NCI-H2107 treated with DMSO at 0.1 percent for 48 hours (cell line): Measurements from ENCODE around the gene IQSEC3.
"Not testable (repeated sequence)": the region's sequence is repeated elsewhere in the genome, so short reads cannot be mapped to it uniquely, and the experiment has no call there.

Experiments used
- DNase-seq: peaks from one replicate; lab custom pipeline; 2025; ENCODE audit not compliant: unreplicated experiment; lab: John Stamatoyannopoulos, UW

IQSEC3 gene

DNA sequence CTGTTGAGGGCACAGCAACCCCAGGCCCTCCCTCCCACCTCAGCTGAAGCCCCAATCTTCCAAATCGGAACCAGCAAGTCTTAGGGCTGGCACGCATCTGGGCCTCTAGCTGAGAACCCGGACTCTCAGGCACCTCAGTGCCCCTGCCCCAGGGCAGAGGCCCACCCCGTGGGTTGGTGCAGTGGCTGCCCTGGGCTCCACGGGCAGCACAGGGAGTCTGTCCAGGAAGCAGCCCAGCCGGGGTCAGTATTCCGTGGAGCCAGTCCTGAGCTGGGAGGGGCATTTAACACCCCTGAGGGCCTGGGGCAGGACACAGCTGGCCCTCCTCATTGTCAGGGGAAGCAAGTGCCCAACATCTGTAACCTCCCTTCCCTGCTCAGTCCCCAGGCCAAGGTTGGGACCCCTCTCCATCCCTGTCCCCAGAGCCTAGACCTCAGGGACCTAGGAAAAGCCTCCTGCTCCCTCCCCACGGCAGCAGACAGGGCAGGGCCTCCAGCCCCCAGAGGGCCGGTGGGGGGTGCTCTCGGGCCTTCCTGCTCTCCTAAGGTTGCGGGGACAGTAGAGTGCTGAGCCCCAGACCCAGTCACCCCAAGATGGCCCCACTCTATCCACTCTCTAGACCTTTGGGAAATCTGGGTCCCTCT is 110.9 kb downstream of the IQSEC3 start:
- no peak for DNase-seq

DNA sequence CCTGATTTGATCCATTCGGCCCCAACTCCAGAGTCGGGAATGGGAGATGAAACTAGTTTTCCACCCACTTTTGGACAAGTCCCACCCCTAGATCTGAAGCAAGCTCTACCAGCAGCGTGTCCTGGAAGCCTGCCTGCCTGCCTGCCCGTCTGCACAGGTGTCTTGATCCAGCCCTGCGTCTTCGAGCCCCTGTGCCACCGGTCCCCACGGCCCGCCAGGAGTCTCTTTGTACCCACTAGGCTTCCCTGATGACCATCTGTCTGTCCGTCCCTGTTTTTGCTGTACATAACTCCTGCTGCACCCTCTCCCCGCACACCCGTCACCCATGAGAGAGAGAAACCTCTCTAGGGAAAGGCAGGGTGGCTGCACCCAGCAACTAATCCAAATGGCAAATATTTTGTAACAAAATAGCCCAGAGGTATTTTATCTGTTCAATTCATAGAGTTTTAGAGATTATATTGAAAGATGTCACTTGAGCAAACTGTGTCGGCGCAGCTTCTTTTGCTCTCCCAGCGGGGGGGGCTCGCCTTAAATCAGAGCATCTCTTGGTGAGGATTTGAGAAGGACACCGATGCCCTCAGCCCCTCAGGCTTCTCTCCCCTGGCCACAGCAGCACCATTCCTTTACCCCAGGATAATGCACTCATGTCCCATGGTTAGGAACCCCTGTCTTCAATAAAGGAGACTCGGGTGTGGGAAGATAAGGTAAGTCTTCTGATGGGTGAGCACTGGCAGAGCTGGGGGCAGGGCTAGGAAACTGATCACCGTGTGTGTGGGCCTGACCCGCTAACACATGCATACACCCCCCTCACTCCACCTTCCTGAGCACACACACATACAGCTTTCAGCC is 111.6 kb downstream of the IQSEC3 start:
- no peak for DNase-seq

DNA sequence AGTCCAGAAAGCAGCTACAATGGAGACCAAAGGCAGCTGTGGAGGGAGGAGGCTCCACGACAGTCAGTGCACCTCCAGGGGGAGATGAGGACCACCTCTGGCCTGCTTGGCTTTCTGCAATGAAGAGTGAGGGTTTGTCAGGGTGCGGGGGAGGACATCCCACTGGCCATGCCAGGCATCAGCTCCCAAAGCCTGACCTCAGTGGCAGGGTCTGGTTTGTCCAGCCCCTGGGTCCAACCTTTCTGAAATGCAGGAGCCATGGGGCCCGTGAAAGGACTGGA is 112.2 kb downstream of the IQSEC3 start:
- no peak for DNase-seq

DNA sequence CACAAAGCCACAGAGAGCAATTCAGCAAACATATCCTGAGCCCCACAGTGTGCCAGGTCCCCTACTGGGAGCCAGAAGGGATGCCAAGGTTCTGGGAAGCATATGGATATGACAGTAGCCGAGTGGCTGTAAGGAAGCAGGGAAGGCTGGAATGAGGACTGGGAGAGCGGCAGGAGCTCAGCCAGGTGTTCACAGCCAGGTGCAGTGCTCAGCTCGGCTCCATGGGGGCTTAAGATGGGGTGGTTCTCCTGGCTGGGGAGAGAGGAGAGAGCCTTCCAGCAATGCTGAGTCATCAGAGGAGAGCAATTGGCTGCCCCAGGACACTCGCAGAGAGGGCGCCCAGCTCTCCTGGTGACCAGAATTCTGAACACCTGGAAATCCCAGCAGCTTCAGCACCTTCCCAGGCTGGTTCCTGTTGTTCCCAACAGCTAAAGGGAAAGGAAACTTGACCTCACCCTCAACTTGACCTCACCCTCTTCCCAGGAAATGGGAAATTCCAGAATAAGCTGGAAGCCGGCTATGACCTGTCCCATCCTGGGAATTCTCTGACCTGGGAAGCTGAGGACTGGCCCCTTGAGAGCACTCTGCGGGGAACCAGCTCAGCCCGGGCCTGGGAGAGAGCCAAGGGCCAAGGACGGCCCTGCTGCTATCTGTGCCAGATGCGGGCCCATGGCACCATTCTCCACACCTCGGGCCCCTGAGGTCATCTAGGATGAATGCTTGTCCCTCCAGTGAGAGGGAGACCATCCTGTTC is 112.7 kb downstream of the IQSEC3 start:
- peak; percentile 84 for DNase-seq

DNA sequence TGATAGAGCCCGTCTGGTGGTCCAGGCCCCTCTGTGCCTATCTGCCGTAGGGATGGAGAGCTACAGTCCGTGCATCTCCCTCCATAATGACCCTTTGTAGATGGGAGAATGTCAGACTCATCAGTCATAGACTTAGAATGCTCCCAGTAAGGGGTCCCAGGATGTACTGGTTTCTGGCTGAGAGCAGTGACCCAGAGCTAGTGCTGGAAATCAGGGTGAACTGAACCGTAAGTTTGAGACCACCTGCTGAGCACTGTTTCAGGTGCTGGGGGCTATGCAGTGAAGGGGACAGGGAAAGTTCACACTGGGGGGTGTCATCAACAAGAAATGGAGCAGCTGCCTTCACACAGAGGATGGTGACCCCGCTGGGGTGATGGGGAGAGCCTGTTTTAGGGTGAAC is 113.3 kb downstream of the IQSEC3 start:
- DNase-seq: no peak

DNA sequence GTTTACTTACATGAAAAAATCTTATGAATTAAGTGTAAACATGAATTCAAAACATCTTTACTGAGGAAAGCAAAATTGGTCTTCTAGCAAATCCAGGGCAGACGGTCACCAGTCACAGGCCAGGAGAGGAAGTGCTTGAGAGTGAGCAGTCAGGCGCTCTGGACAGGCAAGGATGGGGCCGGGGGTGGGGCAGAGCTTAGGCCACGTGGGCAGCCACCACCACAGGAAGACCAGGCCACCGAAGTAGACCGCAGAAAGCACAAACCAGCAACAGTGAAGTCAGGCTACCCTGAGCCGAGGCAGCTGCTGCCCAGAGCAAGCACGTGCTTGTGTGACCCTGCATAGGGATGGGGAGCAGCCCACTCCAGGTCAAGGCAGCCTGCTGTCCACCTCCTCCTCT is 113.9 kb downstream of the IQSEC3 start:
- no peak for DNase-seq

DNA sequence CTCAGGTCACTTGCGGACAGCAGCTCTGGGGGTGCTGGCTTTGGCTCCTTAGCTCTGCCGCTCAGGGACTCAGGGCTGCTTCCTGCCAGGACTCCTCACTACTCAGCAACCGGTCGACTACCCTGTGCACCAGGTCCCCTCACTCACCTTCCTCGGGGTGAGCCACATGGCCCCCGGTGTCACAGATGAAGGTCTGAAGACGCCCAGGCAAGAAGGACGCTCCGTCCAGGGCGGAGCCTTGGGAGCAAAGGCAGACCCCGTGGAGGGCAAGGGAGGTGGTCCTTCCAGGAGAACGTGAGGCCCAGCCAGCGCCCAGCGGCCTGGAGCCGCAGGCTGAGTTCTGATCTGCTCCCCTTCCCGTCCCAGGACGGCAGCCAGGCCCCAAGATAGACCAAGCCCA is 115.4 kb downstream of the IQSEC3 start:
- DNase-seq: no peak

DNA sequence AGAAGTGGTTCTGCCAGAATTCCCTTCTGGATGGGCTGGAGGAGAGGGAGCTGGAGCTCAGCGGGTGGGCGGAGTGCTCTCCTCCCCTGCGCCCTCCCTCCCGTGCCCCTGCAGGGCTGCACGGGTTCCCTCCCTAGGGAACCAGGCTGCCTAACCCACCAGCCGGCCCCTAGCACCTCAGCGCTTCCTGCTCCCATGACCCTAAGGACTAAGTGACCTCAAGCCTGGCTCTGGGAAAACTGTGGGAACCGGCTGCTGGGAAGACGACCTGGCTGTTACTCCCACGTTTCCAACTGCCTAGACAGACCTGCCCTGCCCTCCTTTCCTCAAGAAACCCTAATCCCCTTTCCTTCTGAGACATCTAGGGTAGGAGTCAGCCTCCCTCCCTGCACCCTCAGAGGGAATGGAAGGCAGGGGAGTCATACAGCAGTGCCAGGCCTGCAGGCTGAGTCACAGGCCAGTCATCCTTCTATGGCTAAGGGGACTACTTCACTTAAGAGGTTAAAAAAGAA is 115.9 kb downstream of the IQSEC3 start:
- no peak for DNase-seq

DNA sequence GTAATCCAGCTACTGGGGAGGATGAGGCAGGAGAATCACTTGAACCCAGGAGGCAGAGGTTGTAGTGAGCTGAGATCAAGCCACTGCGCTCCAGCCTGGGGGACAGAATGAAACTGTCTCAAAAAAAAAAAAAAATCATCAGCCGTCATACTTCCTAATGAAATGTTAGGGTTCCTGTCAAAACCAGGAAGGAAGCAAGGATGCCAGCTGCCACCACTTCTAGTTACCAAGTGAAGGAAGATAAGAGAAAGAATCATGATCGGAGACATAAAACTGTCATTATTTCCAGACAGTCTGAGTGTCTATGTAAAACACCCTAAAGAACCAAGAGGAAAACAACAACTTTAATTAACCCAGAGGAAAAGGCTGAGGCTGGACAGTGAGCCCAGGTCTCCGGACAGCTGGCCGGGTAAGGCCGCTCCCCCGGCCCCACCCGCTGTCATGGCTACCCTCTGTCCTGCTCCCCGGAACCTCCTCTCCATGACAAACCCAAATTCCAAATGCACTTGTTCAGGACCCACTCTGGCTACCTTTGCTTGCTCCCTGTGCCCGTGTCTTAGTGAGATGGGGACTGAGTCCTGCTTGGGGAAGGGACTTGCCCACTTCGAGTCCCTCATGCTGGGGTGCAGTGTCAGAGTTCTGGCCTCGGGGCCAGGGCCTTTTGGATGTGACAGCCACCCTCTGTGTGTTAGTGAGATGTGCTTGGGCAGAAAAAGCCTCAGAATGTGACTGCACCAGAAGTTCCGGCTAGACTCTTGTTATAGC is 118.4 kb downstream of the IQSEC3 start:
- no peak for DNase-seq

DNA sequence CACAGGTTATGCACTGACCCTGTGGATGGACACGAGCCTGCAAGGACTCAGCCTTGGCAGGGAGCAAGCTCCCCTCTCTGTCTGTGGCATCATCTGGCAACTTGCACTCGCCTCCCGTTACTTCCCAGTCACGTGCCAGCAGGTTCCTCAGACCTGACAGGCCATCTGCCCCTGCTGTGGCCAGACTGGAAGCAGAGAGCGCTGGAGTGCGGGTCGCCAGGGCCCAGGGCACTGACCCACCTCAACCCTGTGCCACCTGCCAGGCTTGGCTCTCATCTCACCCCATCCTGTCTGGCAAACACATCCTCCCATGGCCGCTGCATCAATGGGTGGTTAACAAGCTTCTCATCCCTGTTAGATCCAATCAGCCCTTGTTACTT is 119.0 kb downstream of the IQSEC3 start:
- DNase-seq: no peak

DNA sequence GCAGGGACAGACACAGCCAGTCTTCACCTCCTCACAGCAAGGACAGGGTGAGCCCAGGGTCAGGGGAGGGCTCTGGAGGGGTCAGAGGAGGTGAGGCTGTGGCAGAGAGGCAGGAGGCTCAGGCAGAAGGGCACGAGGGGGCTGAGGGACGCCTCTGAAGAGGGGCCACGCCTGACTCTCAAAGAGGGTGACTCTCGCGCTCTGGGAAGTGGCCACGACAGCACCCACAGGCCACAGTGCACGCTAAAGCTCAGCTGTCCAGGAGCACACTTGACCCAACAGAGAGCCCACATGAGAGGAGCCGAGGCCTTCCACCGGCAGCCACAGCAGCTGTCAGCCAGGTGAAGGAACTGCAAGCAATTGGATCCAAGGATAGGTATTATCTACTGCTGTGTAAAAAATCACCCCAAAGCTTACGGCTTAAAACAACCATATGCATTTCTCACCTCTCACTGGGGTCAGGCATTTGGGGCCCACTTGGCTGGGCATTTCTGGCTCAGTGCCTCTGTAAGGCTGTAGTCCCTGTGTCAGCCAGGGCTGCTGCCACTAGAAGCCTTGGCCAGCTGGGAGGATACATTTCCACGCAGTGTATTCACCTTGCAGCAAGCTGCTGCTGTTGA is 119.5 kb downstream of the IQSEC3 start:
- DNase-seq: no peak

DNA sequence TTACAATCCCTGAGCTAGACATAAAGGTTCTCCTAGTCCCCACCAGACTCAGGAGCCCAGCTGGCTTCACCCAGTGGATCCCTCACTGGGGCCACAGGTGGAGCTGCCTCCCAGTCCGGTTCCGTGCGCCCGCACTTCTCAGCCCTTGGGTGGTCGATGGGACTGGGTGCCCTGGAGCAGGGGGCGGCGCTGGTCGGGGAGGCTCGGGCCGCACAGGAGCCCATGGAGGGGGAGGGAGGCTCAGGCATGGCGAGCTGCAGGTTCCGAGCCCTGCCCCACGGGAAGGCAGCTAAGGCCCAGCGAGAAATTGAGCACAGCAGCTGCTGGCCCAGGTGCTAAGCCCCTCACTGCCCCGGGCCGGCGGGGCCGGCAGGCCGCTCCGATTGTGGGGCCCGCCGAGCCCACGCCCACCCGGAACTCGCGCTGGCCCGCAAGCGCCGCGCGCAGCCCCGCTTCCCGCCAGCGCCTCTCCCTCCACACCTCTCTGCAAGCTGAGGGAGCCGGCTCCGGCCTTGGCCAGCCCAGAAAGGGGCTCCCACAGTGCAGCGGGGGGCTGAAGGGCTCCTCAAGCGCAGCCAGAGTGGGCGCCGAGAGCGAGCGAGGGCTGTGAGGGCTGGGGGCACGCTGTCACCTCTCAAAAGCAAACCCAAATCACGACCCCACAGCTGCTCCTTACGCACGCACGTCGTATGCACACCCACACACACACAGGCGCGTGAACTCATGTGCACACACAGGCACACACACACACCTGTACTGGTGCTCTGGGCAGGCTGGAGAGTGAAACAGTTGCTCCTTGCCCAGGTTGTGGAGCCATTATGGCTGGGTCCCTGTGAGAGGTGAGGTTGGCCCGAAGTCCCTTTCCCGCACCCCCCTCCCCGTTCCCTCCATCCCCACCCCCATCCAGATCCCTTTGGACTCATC is 121.7 kb downstream of the IQSEC3 start:
- not testable (repeated sequence) for DNase-seq

DNA sequence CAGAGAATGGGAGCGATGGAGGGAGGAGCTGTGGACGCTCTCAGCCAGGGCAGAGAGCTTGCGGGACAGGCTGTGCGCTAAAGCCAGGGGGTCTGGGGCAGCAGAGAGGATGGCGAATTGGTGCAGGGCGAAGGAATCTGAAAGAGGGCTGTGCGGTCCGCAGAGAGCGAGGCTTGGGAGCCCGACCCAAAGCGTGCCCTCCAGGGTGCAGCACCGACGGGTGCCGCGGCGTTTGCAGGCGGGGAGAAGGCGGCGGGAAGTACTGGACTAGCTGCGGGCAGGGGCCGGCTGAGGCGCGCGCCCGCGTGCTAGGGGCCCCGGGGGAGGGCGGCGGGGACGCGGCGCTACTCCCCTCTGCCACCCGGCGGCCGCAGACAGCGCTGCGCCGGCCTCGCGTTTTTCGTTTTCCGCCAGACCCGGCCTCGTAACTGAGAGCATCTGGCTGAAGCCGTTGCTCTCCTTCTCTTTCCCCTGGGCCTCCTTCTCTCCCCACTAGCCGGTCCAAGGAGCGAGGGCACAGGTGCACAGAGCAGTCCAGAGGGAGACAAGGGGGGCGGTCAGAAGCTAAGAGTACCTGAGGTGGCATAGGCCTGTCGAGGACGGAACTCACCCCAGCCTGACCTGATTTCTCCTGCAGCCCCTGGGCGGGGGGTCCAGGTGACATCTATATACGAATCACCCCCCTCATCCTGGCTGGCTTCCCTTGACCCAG is 122.5 kb downstream of the IQSEC3 start:
- DNase-seq: no peak

DNA sequence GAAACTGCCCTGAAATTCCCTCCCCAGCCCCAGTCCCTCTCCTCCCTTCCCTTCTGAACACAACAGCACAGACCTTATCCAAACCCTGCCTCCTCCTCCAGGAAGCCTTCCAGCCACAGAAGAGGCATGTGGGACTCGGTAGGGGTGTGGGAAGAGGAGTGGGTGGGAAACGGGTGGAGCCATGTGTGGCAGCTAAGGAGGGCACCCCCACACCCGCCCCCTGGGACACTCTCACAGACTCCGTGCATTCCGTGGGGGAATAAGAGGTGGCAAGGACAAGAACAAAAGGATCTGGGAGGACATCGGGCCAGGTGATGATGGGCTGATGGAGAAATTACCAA is 123.0 kb downstream of the IQSEC3 start:
- DNase-seq: no peak

DNA sequence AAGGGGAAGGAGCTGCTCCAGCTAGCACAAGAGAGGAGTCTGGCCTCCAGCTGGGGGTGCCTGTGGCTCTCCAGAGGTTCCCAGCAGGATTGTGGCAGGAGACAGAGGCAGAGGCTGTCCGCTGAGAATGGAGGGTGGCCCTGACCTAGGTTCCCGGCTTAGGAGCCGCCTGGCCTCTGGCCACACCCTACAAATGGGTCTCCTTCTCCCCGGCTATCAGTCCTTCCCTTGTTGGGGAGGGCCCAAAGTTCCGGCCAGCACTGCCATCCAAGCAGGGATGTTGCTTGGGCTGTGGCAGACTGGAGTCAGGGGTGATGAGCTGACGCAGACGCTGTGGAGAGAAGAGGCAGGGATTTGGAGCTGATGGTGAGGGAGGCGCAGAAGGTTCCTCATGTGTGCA is 124.3 kb downstream of the IQSEC3 start:
- DNase-seq: no peak

DNA sequence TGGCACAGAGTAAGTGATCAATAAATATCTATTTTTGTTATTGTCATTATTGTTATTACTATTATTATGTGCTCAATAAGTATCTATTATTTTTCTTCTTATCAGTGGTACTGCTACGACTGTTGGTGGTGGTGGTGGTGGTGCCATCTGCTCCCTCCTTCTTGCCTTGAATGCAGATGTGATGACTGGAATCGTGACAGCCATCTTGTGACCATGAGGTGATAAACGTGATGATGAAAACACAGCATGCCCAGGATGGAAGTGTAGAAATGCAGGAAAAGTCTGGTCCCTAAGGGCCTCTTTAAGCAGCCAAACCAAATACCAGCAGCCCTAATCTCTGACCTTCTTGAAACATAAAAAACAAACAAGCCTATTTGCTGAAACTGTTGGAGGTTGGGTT is 125.0 kb downstream of the IQSEC3 start:
- no peak for DNase-seq

DNA sequence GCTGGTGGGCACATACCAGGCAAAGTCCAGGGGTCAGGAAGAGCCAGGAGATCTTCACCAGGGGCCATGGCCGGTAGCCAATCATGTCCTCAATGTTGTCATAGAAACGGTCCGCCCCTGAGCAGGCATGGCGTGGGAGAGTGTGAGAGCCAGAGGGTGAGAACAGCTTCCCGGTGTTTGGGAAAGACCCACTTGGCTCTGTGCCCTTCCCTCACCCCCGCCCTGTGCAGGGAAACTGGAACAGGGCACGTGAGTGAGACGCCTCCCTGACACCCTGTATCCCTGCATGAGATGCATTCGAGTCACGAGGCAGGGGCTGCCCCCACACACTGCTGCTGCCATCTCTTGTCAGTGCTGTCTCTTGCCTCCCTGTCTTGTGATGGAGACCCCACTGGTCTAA is 126.7 kb downstream of the IQSEC3 start:
- DNase-seq: no peak

DNA sequence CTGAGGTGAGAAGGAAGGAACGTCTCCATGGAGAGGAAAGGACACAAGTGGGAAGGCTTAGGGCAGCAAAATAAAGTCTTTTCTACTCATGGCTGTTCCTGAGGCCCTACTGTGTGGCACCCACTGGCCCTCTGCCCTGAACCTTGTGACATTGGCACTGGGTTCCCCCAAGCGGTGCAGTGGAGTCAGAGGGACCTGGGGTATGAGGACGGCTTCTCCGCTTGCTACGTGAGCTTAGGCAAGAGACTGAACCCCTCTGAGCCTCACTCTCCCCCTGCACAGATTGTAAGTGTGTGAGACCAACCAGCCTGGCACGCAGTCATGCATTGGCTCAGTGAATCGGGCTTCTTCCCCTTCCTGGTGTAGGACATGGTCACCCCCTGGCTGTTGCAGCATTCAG is 127.7 kb downstream of the IQSEC3 start:
- DNase-seq: no peak

DNA sequence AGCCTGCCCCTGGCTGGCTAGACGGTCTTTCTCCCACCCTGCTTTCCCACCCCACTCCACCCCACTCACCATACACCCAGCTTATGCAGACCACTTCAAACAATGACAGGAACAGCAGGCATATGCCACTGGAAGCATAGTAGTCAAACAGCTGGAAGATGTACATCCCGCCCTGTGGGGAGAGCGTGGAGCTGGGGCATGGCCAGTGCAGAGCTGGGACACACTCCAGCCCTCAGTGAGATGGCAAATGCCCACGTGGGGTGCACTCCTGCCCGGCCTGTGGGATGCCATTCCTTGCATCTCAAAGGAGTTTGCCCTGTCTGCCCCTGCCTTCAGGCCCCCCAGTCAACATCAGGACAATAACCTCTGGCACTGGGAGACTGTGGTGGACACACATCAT is 128.6 kb downstream of the IQSEC3 start:
- no peak for DNase-seq
